Measurements from ENCODE around the gene LAT. TPM values are rescaled to one million over a fixed set of nuclear protein-coding genes. Genes with fewer than 3 reads are reported as not detected.

The LAT gene
- total RNA-seq, 1 donor, result 1.4 TPM

DNA sequence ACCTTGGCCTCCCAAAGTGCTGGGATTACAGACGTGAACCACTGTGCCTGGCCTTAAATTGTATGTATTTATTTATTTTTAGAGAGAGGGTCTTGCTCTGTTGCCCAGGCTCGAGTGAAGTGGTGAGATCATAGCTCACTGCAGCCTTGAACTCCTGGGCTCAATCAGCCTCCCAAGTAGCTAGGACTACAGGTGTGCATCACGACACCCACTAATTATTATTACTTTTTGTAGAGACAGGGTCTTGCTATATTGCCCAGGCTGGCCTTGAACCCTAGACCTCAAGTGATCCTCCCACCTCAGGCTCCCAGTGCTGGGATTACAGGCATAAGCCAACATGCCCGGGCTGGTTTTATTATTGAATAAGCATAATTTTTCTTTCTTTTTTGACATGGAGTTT, 38.2 kb upstream of the LAT start:
- Histone ChIP-seq H3K27ac (ENCODE audit: low read depth, low read length) (no peak overlapping the region), H3K27me3 (ENCODE audit: insufficient read depth, low read length) (no peaks in the 10 kb centered on the region), H3K4me2 (ENCODE audit: insufficient read depth, low read length) (no peak overlapping the region), H3K79me2 (ENCODE audit: insufficient read depth, low read length) (peaks cover 8% of the 10 kb centered on the region), H3K36me3 (ENCODE audit: insufficient read depth, low read length) (no peaks in the 10 kb centered on the region), H4K20me1 (ENCODE audit: insufficient read depth, low read length) (no peaks in the 10 kb centered on the region), H3K4me3 (ENCODE audit: insufficient read depth, low read length) (no peak overlapping the region), H3K4me1 (ENCODE audit: insufficient read depth, low read length) (peaks cover 10% of the 10 kb centered on the region), H2AFZ (ENCODE audit: low read length) (no peak overlapping the region), H3K9me3 (ENCODE audit: low read depth, low read length) (no peaks in the 10 kb centered on the region)
- no peak for DNase-seq (ENCODE audit: insufficient read length, low spot score, missing footprints)
- TF ChIP-seq, protein P1, sequence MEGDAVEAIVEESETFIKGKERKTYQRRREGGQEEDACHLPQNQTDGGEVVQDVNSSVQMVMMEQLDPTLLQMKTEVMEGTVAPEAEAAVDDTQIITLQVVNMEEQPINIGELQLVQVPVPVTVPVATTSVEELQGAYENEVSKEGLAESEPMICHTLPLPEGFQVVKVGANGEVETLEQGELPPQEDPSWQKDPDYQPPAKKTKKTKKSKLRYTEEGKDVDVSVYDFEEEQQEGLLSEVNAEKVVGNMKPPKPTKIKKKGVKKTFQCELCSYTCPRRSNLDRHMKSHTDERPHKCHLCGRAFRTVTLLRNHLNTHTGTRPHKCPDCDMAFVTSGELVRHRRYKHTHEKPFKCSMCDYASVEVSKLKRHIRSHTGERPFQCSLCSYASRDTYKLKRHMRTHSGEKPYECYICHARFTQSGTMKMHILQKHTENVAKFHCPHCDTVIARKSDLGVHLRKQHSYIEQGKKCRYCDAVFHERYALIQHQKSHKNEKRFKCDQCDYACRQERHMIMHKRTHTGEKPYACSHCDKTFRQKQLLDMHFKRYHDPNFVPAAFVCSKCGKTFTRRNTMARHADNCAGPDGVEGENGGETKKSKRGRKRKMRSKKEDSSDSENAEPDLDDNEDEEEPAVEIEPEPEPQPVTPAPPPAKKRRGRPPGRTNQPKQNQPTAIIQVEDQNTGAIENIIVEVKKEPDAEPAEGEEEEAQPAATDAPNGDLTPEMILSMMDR (IDR thresholded peaks at IDR 0.05; ENCODE audit: extremely low read depth, low read depth, low read length), result no peak

DNA sequence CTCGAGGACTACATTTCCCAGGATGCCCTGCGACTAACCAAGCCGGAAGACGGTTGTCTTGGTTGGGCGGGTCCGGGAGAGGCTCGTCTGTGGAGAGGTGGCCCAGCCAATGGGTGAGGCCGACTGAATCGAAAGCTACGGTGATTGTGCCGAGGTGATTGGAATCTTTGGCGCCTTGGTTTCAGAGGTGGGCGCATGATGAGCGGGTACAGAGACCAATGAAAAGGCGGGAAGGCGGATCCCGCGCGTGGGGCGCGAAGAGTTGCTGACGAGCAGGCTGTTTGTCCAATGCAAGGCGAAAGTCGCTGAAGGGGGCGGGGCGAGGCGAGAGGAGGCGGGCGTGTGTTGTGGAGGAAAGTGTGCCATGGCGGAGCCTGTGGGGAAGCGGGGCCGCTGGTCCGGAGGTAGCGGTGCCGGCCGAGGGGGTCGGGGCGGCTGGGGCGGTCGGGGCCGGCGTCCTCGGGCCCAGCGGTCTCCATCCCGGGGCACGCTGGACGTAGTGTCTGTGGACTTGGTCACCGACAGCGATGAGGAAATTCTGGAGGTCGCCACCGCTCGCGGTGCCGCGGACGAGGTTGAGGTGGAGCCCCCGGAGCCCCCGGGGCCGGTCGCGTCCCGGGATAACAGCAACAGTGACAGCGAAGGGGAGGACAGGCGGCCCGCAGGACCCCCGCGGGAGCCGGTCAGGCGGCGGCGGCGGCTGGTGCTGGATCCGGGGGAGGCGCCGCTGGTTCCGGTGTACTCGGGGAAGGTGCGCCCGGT, 34.0 kb upstream of the LAT start, which contains the start of gene NFATC2IP:
Gene NFATC2IP (plus strand): TSS at position 290 of the 762 bp plus-strand sequence. CDS start 75 bp downstream, at position 365.
- TF ChIP-seq, protein P1 (IDR thresholded peaks at IDR 0.05; ENCODE audit: extremely low read depth, low read depth, low read length), result no peak
- H2AFZ ChIP-seq (ENCODE audit: low read length), result peak within 1 kb of the TSS; percentile 96
- H3K4me3 ChIP-seq (ENCODE audit: insufficient read depth, low read length), result peak within 1 kb of the TSS; percentile 93
- H3K79me2 ChIP-seq (ENCODE audit: insufficient read depth, low read length), result peaks cover 20% of the 10 kb centered on the region
- no peaks in the 10 kb centered on the region for H3K27me3 ChIP-seq (ENCODE audit: insufficient read depth, low read length)
- H3K36me3 ChIP-seq (ENCODE audit: insufficient read depth, low read length), result peaks cover 24% of the 10 kb centered on the region
- H3K4me2 ChIP-seq (ENCODE audit: insufficient read depth, low read length), result peak within 1 kb of the TSS; percentile 94
- H3K4me1 ChIP-seq (ENCODE audit: insufficient read depth, low read length), result peaks cover 12% of the 10 kb centered on the region
- peak; percentile 100 for DNase-seq (ENCODE audit: insufficient read length, low spot score, missing footprints)
- H3K27ac ChIP-seq (ENCODE audit: low read depth, low read length), result peak within 1 kb of the TSS; percentile 39
- H4K20me1 ChIP-seq (ENCODE audit: insufficient read depth, low read length), result no peaks in the 10 kb centered on the region
- no peaks in the 10 kb centered on the region for H3K9me3 ChIP-seq (ENCODE audit: low read depth, low read length)

DNA sequence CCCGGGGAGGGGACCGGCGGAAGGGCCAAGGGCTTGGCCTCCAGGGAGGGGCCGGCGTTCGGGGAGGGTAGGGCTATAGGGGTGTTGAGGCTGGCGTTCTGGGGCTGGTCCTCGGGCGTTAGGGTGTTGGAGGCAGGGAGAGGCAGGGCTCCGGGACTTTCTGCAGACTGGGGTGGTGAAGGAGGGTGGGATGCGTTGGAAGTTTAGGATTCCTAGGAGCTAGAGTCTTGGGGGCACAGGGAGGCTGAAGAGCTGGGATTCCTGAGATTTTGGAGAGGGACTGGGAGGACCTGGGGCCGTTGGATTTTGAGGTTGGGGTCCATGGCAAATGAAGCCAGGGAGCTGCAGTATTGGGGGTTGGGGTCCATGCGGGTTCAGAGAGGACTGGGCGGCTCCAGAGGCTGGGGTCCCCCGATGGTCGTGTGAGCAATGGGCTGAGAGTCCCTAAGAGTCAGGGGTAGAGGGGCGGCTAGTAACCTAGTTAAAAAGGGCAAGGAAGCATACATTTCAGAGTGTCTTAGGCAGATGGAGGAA, 33.4 kb upstream of the LAT start:
- Histone ChIP-seq H3K27ac (ENCODE audit: low read depth, low read length) (peak overlapping the region; percentile 39), H3K36me3 (ENCODE audit: insufficient read depth, low read length) (peaks cover 28% of the 10 kb centered on the region), H3K4me2 (ENCODE audit: insufficient read depth, low read length) (peak overlapping the region; percentile 94), H3K9me3 (ENCODE audit: low read depth, low read length) (no peaks in the 10 kb centered on the region), H3K79me2 (ENCODE audit: insufficient read depth, low read length) (peaks cover 20% of the 10 kb centered on the region), H2AFZ (ENCODE audit: low read length) (peak overlapping the region; percentile 78), H3K4me3 (ENCODE audit: insufficient read depth, low read length) (peak overlapping the region; percentile 93), H3K27me3 (ENCODE audit: insufficient read depth, low read length) (no peaks in the 10 kb centered on the region), H4K20me1 (ENCODE audit: insufficient read depth, low read length) (no peaks in the 10 kb centered on the region), H3K4me1 (ENCODE audit: insufficient read depth, low read length) (peaks cover 12% of the 10 kb centered on the region)
- TF ChIP-seq, protein P1 (IDR thresholded peaks at IDR 0.05; ENCODE audit: extremely low read depth, low read depth, low read length), result no peak
- peak; percentile 87 for DNase-seq (ENCODE audit: insufficient read length, low spot score, missing footprints)

DNA sequence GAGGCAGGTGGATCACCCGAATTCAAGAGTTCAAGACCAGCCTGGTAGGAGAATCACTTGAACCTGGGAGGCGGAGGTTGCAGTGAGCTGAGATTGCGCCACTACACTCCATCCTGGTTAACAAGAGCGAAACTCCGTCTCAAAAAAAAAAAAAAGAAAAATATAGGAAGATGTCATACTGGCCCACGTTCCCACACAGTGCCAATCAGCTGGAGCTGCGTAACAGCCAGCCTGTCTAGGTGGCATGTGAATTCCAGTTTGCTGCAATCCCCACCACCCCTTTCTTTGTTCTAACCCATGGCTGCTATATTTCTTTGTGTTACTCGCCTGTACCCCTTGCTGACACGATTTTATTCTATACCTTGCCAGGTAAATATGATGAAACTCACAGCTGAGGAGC, 26.6 kb upstream of the LAT start:
- Histone ChIP-seq H3K4me3 (ENCODE audit: insufficient read depth, low read length) (no peak overlapping the region), H3K4me2 (ENCODE audit: insufficient read depth, low read length) (no peak overlapping the region), H3K27ac (ENCODE audit: low read depth, low read length) (no peak overlapping the region), H3K9me3 (ENCODE audit: low read depth, low read length) (no peaks in the 10 kb centered on the region), H4K20me1 (ENCODE audit: insufficient read depth, low read length) (no peaks in the 10 kb centered on the region), H2AFZ (ENCODE audit: low read length) (no peak overlapping the region), H3K36me3 (ENCODE audit: insufficient read depth, low read length) (peaks cover 50% of the 10 kb centered on the region), H3K79me2 (ENCODE audit: insufficient read depth, low read length) (peaks cover 5% of the 10 kb centered on the region), H3K4me1 (ENCODE audit: insufficient read depth, low read length) (no peaks in the 10 kb centered on the region), H3K27me3 (ENCODE audit: insufficient read depth, low read length) (no peaks in the 10 kb centered on the region)
- peak; percentile 37 for DNase-seq (ENCODE audit: insufficient read length, low spot score, missing footprints)
- TF ChIP-seq, protein P1 (IDR thresholded peaks at IDR 0.05; ENCODE audit: extremely low read depth, low read depth, low read length), result no peak

Data from osteoblast (primary cell).